ENCODE data around the gene PRPF40A. TPM values are rescaled to one million over a fixed set of nuclear protein-coding genes. Genes with fewer than 3 reads are reported as not detected.

Gene PRPF40A
- total RNA-seq, 1 experiment from 2014 or later: 160 TPM

DNA sequence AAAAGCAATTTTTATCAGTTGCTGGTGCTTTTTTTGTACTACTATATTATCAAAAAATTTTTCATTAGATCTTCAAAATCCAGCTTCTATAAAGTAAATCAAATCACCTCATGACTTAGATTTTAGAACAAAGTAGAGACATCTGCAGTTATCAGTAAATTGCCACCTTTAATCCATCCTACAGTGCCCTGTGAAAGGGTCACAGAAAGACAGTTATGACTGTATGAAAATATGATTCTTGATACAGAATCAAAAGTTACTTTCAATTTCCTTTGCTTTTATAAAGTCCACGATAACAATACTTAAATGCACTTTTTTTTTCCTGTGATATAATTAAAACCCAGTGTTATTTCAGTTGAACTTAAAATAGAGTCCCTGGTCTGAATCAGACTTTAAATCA, 61.4 kb downstream of the PRPF40A start:
- DNase-seq (ENCODE audit: extremely low read depth, low read depth): no peak

DNA sequence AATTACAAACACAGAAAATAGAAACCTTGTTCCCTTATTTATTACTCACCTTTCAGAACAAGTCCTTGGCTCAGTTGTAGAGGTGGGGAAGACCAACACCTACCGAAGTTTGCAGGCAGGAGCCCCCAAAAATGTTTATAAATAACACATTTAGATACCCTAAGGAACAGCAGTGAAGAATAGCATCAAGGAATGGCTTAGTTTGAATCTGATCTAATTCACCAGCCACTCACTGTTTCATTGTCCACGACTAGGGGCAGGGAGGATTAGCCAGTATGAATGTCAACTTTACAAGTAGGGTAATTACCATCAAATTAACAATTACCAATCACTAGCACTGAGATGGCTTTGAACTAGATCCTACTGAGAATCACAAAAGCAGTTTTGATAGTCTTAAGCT, 65.4 kb downstream of the PRPF40A start:
- no peak for DNase-seq (ENCODE audit: extremely low read depth, low read depth)

- DNase-seq (ENCODE audit: extremely low read depth, low read depth): no peak
These were observed 66.4 kb downstream of the PRPF40A start for GRCh38 chr2:152650768-152651371.

DNA sequence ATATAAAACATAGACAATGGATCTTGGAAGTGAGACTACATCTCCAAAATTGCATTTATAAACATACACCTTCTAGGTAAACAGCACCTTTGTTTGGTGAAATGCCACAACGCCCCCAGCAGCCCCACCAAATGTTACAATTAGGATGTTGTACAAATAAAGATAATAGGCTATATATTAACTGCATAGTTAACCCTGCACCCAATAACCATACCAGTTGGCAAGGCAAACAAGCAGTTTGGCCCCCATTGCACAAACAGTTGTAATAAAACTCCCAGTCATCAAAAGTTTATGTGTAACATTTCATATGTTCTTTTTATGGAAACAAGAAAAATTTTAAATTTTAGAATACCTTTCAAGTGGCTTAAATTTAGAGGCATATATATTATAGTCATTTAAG, 67.3 kb downstream of the PRPF40A start:
- DNase-seq (ENCODE audit: extremely low read depth, low read depth): no peak

GRCh38 chr2:152648336-152648735, 68.9 kb downstream of the PRPF40A start:
- no peak for DNase-seq (ENCODE audit: extremely low read depth, low read depth)

DNA sequence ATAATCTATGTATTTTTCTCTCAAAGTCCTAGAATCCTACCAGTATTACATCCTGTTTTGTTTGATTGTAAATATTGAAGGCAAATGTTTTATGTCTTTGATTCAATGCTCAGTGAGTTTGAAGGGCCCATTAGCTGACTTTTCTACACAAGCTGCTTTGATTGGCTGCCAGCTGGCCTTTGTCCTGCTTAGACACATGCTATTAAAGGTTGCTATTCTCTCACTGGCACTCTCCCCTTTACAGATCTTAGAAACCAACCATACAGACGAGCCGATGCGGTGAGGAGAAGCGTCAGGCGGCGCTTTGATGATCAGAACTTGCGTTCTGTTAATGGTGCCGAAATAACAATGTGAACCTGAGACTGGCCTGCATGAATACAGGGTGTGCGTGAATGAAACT, 69.7 kb downstream of the PRPF40A start:
- no peak for DNase-seq (ENCODE audit: extremely low read depth, low read depth)

GRCh38 chr2:152646775-152647174, 70.5 kb downstream of the PRPF40A start:
- DNase-seq (ENCODE audit: extremely low read depth, low read depth): no peak

DNA sequence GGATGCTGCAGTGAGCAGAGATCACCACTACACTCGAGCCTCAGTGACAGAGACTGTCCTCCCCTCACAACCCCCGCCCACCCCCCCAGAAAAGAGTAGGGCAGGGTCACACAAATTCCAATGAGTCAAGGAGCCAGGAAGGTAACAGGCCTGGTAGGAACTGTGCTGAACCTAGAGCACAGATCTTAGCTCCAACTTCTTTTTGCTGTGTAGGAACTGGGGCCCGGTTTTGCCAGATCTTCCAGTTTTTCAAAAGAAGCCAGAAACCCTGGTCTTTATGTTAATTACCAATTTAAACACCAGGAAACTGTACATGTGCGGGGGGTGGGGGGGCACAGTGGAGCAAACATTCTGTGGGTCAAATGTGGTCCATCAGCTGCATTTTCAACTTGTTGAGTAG, 71.0 kb downstream of the PRPF40A start:
- no peak for DNase-seq (ENCODE audit: extremely low read depth, low read depth)

- DNase-seq (ENCODE audit: extremely low read depth, low read depth): no peak
These were observed 72.9 kb downstream of the PRPF40A start for GRCh38 chr2:152644189-152644873.

- no peak for DNase-seq (ENCODE audit: extremely low read depth, low read depth)
These were observed 78.7 kb downstream of the PRPF40A start for GRCh38 chr2:152638590-152638989.

DNA sequence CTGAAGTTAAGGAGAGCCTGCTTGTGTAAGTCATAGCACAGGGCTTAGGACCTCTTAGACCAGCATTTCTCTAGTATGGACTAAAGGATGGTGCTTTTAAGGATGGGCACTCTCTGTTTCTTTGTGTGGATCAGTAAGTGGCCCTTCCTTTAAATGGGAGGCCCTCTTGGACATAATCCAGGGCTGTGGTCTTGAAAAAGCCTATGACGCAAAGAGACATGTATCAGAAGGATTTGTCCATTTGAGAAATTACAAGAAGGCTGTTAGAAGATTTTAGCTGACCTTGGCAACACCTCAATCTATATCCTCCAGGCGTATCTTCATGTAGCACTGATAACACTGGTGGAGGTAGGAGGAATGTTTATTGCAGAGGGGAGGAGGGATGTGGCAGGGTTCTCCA, 79.2 kb downstream of the PRPF40A start:
- no peak for DNase-seq (ENCODE audit: extremely low read depth, low read depth)

GRCh38 chr2:152637251-152637650, 80.0 kb downstream of the PRPF40A start:
- no peak for DNase-seq (ENCODE audit: extremely low read depth, low read depth)

- DNase-seq (ENCODE audit: extremely low read depth, low read depth): peak; percentile 59
These were observed 81.5 kb downstream of the PRPF40A start for GRCh38 chr2:152635635-152636298.

DNA sequence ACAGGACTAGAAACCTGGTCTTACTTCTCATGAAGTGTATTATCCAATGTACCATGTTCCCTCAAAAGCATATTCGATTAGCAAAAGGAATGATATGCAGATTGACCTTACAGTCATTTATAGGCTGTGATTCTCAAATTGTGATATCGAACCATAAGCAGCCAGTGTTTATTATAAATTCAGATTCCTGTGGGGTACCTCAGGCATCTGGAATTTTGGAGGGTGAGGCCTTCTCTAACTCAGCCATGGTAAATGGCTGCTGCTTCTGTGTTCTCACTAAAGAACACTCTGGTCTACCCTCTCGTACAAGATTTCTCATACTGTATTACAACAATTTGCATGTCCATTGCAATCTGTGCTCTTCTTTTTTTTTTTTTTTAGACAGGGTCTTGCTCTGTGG, 84.5 kb downstream of the PRPF40A start:
- DNase-seq (ENCODE audit: extremely low read depth, low read depth): no peak

DNA sequence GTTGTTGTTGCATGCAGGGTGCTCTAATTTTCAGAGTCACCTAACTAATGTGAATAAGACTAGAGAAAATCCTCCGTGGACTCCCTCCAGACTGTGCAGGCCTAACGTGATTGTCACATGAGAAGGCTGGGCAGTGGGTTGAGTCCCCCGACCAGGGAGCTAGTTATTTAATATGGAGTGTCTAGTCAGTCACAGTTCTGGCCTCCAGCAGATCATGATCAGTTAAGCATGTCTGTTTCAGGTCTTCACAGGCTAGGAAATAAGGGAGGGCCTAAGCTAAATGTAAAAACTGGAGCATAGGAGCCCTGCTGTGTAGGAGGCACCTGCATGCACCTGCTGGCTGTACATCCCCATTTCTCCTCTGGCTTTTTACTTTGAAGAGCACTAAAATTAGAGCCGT, 86.8 kb downstream of the PRPF40A start:
- no peak for DNase-seq (ENCODE audit: extremely low read depth, low read depth)

GRCh38 chr2:152629202-152629601, 88.1 kb downstream of the PRPF40A start:
- DNase-seq (ENCODE audit: extremely low read depth, low read depth): no peak

DNA sequence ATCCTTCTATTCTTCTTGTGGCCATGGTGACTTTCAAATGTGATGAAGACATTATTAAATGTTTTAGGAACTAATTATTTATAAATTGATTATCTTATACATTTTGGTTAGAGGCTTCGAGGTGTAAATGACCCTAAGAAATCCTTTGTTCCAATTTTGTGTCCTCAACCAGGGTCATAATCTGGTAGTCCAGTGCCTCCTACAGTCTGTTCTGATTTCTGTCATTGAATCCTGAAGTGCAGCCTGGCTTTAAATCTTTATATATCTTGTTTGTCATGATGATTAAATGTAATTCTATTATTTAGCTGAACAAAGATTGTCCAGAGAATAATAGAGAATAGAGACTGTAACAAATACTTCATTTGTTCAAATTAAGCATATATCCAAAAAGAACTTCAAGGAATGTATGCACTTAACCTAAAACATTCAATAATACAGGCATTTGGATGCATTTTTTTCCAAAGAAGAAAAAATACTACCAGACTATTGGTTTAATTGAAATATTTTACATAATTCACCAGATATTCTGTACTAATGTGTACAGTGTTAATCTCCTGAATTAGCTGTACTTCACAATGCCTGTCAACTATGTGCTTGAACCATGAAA, 89.8 kb downstream of the PRPF40A start:
- peak; percentile 26 for DNase-seq (ENCODE audit: extremely low read depth, low read depth)

DNA sequence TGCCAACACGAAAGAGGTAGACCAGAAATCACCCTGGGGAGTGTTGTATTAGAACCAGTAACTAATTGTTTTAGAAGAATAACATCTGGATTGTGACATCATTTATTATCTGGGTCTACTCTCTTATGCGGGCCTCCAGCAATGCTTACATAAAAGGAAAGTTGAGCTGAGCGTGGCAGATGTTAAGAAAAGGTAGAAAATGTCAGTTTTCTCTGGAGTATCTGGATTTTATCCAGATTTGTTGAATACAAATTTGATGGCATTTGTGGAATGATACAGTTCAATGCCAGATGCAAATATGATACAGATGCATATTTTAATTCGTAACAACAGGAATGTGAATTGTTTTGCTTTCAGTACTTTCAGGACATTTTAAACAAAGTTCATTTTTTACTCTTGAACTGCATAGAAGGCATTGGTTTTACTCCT, 90.3 kb downstream of the PRPF40A start:
- no peak for DNase-seq (ENCODE audit: extremely low read depth, low read depth)

- DNase-seq (ENCODE audit: extremely low read depth, low read depth): no peak
These were observed 92.5 kb downstream of the PRPF40A start for GRCh38 chr2:152624805-152625204.

GRCh38 chr2:152623775-152624174, 93.5 kb downstream of the PRPF40A start:
- no peak for DNase-seq (ENCODE audit: extremely low read depth, low read depth)

DNA sequence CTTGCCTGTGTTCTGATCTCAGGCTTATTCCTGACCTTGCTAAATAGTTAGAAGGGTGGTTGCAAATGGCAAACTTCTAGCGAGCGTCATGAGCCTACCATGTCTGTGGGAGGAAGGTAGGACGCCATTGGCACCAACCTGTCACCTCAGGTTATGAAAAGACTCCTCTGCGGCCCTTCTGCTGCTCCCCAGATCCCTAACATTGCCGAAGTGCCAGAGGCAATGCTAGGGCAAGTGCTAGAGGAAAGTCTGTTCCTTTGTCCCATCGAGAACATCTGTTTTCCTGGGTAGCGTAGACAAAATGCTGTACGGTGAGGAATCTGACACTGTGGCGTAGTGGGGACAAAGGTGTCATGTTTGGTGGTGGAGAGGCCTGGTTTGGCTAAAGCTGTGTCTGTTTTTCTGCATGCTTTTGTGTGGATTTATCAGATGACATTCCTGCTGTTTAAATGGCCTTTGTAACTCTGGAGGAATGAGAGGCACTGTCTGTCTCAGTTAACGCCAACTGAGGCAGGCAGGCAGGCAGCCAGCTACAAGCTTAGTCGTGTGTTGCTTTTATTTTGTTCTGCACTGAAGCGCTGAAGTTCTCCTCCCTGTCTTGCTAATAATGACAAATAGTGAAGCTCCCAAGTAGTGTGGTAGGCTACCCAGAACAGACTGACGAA, 94.1 kb downstream of the PRPF40A start:
- no peak for DNase-seq (ENCODE audit: extremely low read depth, low read depth)

Data from NCI-H460 (cell line).